ENCODE data around the gene GPR107. TPM values are rescaled to one million over a fixed set of nuclear protein-coding genes. Genes with fewer than 3 reads are reported as not detected.
"Not testable (repeated sequence)": the region's sequence is repeated elsewhere in the genome, so short reads cannot be mapped to it uniquely, and the experiment has no call there.

The GPR107 gene
- total RNA-seq (19.7 and 23.9 TPM in 2 replicates), polyA plus RNA-seq (12.3 and 15.0 TPM in 2 replicates)

DNA sequence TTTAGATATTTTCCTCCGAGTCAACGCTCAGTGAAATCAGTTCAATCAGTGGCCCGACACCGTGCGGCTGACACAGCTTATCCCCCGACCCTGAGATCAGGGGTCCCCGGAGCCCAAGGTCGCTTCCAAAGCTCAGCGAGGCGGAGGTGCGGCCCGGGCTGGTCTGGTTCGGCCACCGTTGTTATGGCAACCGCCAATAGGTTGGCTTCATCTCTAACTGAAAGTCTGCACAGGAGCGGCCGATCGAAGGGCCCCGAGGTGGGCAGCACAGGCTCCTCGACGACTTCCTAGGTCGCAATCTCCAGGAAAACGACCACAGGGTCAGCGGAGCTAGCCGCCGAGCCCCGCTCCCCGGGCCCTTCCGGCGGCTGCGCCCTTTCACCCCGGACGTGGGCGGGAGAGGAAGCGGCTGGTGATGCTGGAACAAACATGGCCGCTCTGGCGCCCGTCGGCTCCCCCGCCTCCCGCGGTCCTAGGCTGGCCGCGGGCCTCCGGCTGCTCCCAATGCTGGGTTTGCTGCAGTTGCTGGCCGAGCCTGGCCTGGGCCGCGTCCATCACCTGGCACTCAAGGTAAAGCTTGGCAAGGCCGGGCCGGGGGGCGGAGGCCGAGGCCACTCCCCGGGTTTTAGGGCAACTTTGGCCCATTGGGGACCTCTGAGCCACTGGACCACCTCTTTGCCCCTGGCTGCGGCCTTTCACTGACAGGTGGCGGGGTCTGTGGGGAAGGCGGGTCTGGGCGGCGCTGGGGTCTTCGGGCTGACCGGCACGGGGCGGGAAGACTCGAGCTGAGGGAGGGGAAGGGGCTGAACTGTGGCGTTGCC lies at the start of gene GPR107:
Gene GPR107 (plus strand): TSS at position 403 of the 821 bp plus-strand sequence. CDS start 27 bp downstream, at position 430.
- no peaks in the 10 kb centered on the region for H3K36me3 ChIP-seq
- peak within 1 kb of the TSS; percentile 90 for H3K27ac ChIP-seq
- H3K4me3 ChIP-seq, result peak within 1 kb of the TSS; percentile 84
- H3K9me3 ChIP-seq (ENCODE audit: low read depth), result no peaks in the 10 kb centered on the region
- DNase-seq (ENCODE audit: low read depth in 1 of 2, low spot score in 1 of 2), result peak; percentile 79 to 90
- TF ChIP-seq, protein P1, sequence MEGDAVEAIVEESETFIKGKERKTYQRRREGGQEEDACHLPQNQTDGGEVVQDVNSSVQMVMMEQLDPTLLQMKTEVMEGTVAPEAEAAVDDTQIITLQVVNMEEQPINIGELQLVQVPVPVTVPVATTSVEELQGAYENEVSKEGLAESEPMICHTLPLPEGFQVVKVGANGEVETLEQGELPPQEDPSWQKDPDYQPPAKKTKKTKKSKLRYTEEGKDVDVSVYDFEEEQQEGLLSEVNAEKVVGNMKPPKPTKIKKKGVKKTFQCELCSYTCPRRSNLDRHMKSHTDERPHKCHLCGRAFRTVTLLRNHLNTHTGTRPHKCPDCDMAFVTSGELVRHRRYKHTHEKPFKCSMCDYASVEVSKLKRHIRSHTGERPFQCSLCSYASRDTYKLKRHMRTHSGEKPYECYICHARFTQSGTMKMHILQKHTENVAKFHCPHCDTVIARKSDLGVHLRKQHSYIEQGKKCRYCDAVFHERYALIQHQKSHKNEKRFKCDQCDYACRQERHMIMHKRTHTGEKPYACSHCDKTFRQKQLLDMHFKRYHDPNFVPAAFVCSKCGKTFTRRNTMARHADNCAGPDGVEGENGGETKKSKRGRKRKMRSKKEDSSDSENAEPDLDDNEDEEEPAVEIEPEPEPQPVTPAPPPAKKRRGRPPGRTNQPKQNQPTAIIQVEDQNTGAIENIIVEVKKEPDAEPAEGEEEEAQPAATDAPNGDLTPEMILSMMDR (IDR thresholded peaks at IDR 0.05; ENCODE audit: low read depth, low read length), result no peak
- peaks cover 15% of the 10 kb centered on the region for H3K4me1 ChIP-seq (ENCODE audit: low read depth)
- H3K27me3 ChIP-seq, result no peaks in the 10 kb centered on the region

DNA sequence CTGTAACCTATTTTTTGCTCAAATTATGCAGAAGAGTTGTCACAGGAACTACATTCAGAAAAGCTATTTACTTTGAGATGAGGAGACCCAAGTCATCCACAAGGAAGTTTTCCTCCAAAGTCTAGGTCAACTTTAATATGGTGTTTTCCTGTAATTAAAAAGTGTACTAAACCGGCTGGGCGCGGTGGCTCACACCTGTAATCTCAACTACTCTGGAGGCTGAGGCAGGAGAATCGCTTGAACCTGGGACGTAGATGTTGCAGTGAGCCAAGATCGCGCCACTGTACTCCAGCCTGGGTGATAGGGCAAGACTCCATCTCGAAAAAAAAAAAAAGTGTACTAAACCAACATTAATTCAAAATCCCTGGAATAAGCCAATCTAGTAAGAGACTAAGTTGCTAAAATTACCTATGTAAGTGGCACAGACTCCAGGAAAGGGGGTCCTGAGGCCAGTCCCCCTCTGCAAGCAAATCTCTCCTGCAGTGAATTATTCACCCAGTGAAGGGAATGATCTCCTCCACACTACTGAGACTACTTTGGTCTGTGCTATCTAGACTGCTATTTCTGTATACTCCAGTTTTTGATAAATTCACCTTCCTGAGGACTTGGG lies 49.7 kb upstream of the GPR107 start:
- no peak overlapping the region for H3K4me3 ChIP-seq

DNA sequence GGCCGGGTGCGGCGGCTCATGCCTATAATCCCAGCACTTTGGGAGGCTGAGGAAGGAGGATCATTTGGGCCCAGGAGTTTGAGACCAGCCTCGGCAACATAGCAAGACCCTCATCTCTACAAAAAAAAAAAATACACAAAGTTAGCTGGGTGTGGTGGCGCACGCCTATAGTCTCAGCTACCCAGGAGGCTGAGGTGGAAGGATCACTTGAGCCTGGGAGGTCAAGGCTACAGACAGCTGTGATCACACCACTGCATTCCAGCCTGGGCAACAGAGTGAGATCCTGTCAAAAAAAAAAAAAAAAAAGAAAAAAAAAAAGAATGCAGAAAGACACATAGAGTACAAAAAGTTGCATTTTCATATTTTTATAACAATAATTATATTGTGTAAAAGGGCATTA lies 46.8 kb upstream of the GPR107 start:
- H3K9me3 ChIP-seq (ENCODE audit: low read depth); H3K27me3 ChIP-seq; DNase-seq (ENCODE audit: low read depth in 1 of 2, low spot score in 1 of 2); H3K4me1 ChIP-seq (ENCODE audit: low read depth); H3K27ac ChIP-seq; H3K36me3 ChIP-seq; H3K4me3 ChIP-seq: not testable (repeated sequence)

More for the DNA sequence above, 49.7 kb upstream of the GPR107 start:
- TF ChIP-seq, protein P1 (IDR thresholded peaks at IDR 0.05; ENCODE audit: low read depth, low read length), result no peak
- DNase-seq (ENCODE audit: low read depth in 1 of 2, low spot score in 1 of 2), result no peak
- no peaks in the 10 kb centered on the region for H3K36me3 ChIP-seq
- no peaks in the 10 kb centered on the region for H3K27me3 ChIP-seq
- H3K9me3 ChIP-seq (ENCODE audit: low read depth), result no peaks in the 10 kb centered on the region
- peaks cover 5% of the 10 kb centered on the region for H3K4me1 ChIP-seq (ENCODE audit: low read depth)
- H3K27ac ChIP-seq, result peak overlapping the region; percentile 44

DNA sequence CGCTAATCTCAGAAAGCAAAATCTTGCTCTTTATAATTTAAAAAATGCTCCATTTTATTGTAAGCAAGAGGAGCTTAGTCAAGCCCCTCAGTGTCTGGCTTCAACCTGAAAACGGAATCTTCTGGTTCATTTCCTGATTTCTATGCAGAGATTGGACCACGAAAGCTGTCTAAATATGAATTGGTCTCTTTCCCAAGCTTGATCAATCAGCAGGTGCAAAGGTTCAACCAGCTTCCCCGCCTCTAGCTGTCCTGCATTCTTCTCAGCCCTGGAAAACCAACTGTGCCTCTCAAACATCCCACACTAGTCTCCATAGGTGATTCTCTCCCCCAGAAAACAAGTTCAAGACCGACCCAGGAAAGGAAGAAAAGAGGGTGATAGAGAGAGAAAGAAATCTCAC lies 45.2 kb upstream of the GPR107 start:
- H3K9me3 ChIP-seq (ENCODE audit: low read depth), result no peaks in the 10 kb centered on the region
- no peak overlapping the region for H3K4me3 ChIP-seq
- TF ChIP-seq, protein P1 (IDR thresholded peaks at IDR 0.05; ENCODE audit: low read depth, low read length), result no peak
- H3K36me3 ChIP-seq, result no peaks in the 10 kb centered on the region
- peaks cover 5% of the 10 kb centered on the region for H3K4me1 ChIP-seq (ENCODE audit: low read depth)
- no peak for DNase-seq (ENCODE audit: low read depth in 1 of 2, low spot score in 1 of 2)
- H3K27ac ChIP-seq, result no peak overlapping the region
- H3K27me3 ChIP-seq, result no peaks in the 10 kb centered on the region

DNA sequence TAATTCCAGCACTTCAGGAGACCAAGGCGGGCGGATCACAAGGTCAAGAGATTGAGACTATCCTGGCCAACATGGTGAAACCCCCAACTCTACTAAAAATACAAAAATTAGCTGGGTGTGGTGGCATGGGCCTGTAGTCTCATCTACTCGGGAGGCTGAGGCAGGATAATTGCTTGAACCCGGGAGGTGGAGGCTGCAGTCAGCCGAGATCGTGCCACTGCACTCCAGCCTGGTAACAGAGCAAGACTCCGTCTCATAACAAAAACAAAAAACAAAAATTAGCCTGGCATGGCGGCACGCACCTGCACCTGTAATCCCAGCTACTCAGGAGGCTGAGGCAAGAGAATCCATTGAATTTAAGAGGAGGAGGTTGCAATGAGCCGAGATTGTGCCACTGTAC lies 44.2 kb upstream of the GPR107 start:
- not testable (repeated sequence) for H3K36me3 ChIP-seq; H3K27ac ChIP-seq; H3K4me3 ChIP-seq; DNase-seq (ENCODE audit: low read depth in 1 of 2, low spot score in 1 of 2); H3K4me1 ChIP-seq (ENCODE audit: low read depth); H3K9me3 ChIP-seq (ENCODE audit: low read depth); H3K27me3 ChIP-seq

DNA sequence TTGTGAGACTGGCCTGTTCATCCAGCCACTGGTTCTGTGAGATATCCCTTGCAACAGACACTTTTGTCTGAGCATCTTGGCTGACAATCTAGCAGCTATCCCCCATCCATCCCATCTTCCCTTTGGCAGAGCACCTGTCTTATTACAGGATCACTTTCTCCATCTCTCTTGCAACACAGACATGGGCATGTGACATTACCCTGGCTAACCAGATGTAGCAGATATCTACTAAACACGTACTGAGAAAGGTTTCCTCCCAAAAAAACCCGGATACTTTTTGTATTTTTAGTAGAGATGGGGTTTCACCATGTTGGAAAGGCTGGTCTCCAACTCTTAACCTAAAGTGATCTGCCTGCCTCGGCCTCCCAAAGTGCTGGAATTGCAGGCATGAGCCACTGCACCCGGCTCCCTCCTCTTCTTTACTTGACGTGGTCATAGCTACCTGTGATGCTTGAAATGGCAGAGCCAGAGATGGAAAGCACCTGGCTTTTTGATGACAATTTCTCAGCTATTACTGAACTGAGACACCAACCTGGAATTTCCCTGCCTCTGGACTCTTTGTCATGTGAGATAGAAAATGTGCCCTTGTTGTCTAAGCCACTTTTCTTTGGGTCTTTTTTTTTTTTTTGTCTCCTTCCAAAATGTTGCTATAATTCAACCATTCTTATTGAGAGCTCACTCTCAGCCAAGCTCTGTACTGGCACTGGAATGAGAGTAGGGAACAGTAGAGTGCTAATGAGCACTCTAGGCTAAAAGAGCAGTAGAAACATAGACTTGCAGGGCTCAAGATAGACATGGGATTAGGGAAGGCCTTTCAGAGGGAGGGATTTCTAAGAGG lies 43.3 kb upstream of the GPR107 start:
- TF ChIP-seq, protein P1 (IDR thresholded peaks at IDR 0.05; ENCODE audit: low read depth, low read length), result no peak

More for the DNA sequence above, 43.3 kb upstream of the GPR107 start:
- no peaks in the 10 kb centered on the region for H3K4me1 ChIP-seq (ENCODE audit: low read depth)
- H3K9me3 ChIP-seq (ENCODE audit: low read depth), result no peaks in the 10 kb centered on the region
- DNase-seq (ENCODE audit: low read depth in 1 of 2, low spot score in 1 of 2), result no peak
- no peak overlapping the region for H3K4me3 ChIP-seq
- no peaks in the 10 kb centered on the region for H3K27me3 ChIP-seq
- no peaks in the 10 kb centered on the region for H3K36me3 ChIP-seq
- H3K27ac ChIP-seq, result no peak overlapping the region
